Testis (tissue), 3 donors: ENCODE data around the gene AMN. TPM values are rescaled to one million over a fixed set of nuclear protein-coding genes. Genes with fewer than 3 reads are reported as not detected.
A peak's percentile ranks its signal among the peaks of the same experiment; 100 is the strongest.

ENCODE experiments used
- DNase-seq: peaks from one replicate; pipeline ENCODE4 v3.0.0-alpha.2; 2019
- H3K27ac ChIP-seq, 2 donors: fragments of 200-600 bp; sonication (generic); one replicate each; pipeline ENCODE4 v1.5.1; 2019
- H3K27me3 ChIP-seq: fragments of 200-600 bp; sonication (generic); one replicate; pipeline ENCODE4 v1.5.1; 2019
- H3K36me3 ChIP-seq: fragments of 200-600 bp; sonication (generic); one replicate; pipeline ENCODE4 v1.5.1; 2017; ENCODE audit warnings: low read depth; ENCODE audit errors: missing control alignments
- H3K4me1 ChIP-seq: fragments of 200-600 bp; sonication (generic); one replicate; pipeline ENCODE4 v1.5.1; 2019
- H3K4me3 ChIP-seq, 2 donors: fragments of 200-600 bp; sonication (generic); one replicate each; pipeline ENCODE4 v1.5.1; 2017 to 2019
- H3K9me3 ChIP-seq: fragments of 200-600 bp; sonication (generic); one replicate; pipeline ENCODE4 v1.5.1; 2017
- CTCF ChIP-seq, 3 experiments: fragments of 450-650 bp in 2 of 3; fragments of 200-600 bp in 1 of 3; sonication (generic) in 1 of 3; IDR thresholded peaks; one replicate each; pipeline ENCODE4 v1.5.1; 2016 to 2019; ENCODE audit warnings: antibody characterized with exemption in 3 of 3, mild to moderate bottlenecking in 2 of 3, moderate library complexity in 1 of 3
- POLR2A ChIP-seq: fragments of 450-650 bp; IDR thresholded peaks from one replicate; pipeline ENCODE4 v1.6.1; 2017; ENCODE audit warnings: antibody characterized with exemption, mild to moderate bottlenecking, moderate library complexity
- WGBS, 2 donors: methylation state at CpG; one replicate each; pipeline ENCODE4 v1.1.5; 2018; 5-methylcytosine and 5-hydroxymethylcytosine counted together
- intact Hi-C: fragments of 100-400 bp; cut with DNase I; formaldehyde crosslinking; loops from one replicate; pipeline ENCODE4 v1.15.1; 2023; ENCODE audit warnings: low total_unique reads
- polyA plus RNA-seq: library from polyadenylated mRNA; stranded (reverse); fragments of 350-450 nt; fragmentation: Illumina TruSeq; extraction: RNeasy Lipid Tissue Mini Kit (QIAGEN cat#74804); gene quantifications from one replicate; pipeline ENCODE4 v1.2.3, GENCODE V29; 2014; ENCODE audit warnings: low read depth, low replicate concordance; ENCODE audit not compliant: insufficient read depth
- total RNA-seq, 2 donors: library from RNA; depleted of rRNA; stranded (reverse); fragments of >200 nt; gene quantifications; one replicate each; pipeline ENCODE4 v1.2.3, GENCODE V29; 2016

AMN gene
- total and polyA plus RNA-seq, 3 donors from 2014 or later = 3.0 to 4.6 (median 3.0) TPM

GRCh38 chr14:102937331-102938175, 15.1 kb downstream of the AMN start:
- H3K4me3 ChIP-seq = no peak overlapping the region
- no peaks in the 10 kb centered on the region for H3K9me3 ChIP-seq
- DNase-seq = no peak
- TF ChIP-seq POLR2A = no peak
- no peak for TF ChIP-seq CTCF (IDR thresholded peaks at IDR 0.05)
- peaks cover 19% of the 10 kb centered on the region for H3K4me1 ChIP-seq
- H3K36me3 ChIP-seq = no peaks in the 10 kb centered on the region
- 87 to 93% methylated on average over 21 of the region's 22 CpGs for WGBS, 2 donors
- H3K27me3 ChIP-seq = no peaks in the 10 kb centered on the region
- no peak overlapping the region for H3K27ac ChIP-seq
- intact Hi-C loops = no loop called here

- WGBS, 2 donors = 84 to 95% methylated on average over 12 of the region's 12 CpGs
- TF ChIP-seq POLR2A (no peak), CTCF (IDR thresholded peaks at IDR 0.05) (no peak)
- DNase-seq = no peak
- no peaks in the 10 kb centered on the region for H3K36me3 ChIP-seq
- H3K27ac ChIP-seq = no peak overlapping the region
- no peaks in the 10 kb centered on the region for H3K27me3 ChIP-seq
- peaks cover 19% of the 10 kb centered on the region for H3K4me1 ChIP-seq
- no peak overlapping the region for H3K4me3 ChIP-seq
- H3K9me3 ChIP-seq = no peaks in the 10 kb centered on the region
- intact Hi-C loops = no loop called here
These were observed 15.7 kb downstream of the AMN start for GRCh38 chr14:102938191-102938590.

GRCh38 chr14:102939329-102939728, 16.9 kb downstream of the AMN start:
- H3K27me3 ChIP-seq = no peaks in the 10 kb centered on the region
- intact Hi-C loops = no loop called here
- peaks cover 19% of the 10 kb centered on the region for H3K4me1 ChIP-seq
- TF ChIP-seq CTCF (IDR thresholded peaks at IDR 0.05) = no peak
- TF ChIP-seq POLR2A = no peak
- no peak overlapping the region for H3K4me3 ChIP-seq
- no peak for DNase-seq
- no peaks in the 10 kb centered on the region for H3K9me3 ChIP-seq
- no peak overlapping the region for H3K27ac ChIP-seq
- WGBS, 2 donors = 98 to 100% methylated on average over 3 to 18 of the region's 18 CpGs
- no peaks in the 10 kb centered on the region for H3K36me3 ChIP-seq

- WGBS, 2 donors = 84 to 88% methylated on average over 35 to 43 of the region's 43 CpGs
- intact Hi-C loops = no loop called here
- no peak for TF ChIP-seq POLR2A
- DNase-seq = peak; percentile 69
- Histone ChIP-seq H3K4me1 (peaks cover 19% of the 10 kb centered on the region), H3K27me3 (no peaks in the 10 kb centered on the region), H3K27ac (no peak overlapping the region), H3K36me3 (no peaks in the 10 kb centered on the region), H3K4me3 (no peak overlapping the region), H3K9me3 (no peaks in the 10 kb centered on the region)
These were observed 17.5 kb downstream of the AMN start for GRCh38 chr14:102939820-102940561.

GRCh38 chr14:102940729-102941362, 18.4 kb downstream of the AMN start:
- WGBS, 2 donors = 47 to 51% methylated on average over 16 to 19 of the region's 19 CpGs
- Histone ChIP-seq H3K4me1 (peaks cover 19% of the 10 kb centered on the region), H3K27ac (peak overlapping the region in 1 of 2 donors; percentile 28), H3K27me3 (no peaks in the 10 kb centered on the region), H3K36me3 (no peaks in the 10 kb centered on the region), H3K4me3 (no peak overlapping the region), H3K9me3 (no peaks in the 10 kb centered on the region)
- intact Hi-C loops = no loop called here
- peak; percentile 71 for DNase-seq
- no peak for TF ChIP-seq CTCF (IDR thresholded peaks at IDR 0.05)
- no peak for TF ChIP-seq POLR2A
